NCI-H128 (cell line): ENCODE results near the gene DZIP1L.
A peak's percentile ranks its signal among the peaks of the same experiment; 100 is the strongest.
"Not testable (repeated sequence)": the region's sequence is repeated elsewhere in the genome, so short reads cannot be mapped to it uniquely, and the experiment has no call there.

Source experiments
- DNase-seq: peaks from one replicate; lab custom pipeline; 2025; ENCODE audit not compliant: unreplicated experiment; lab: John Stamatoyannopoulos, UW

DZIP1L gene

GRCh38 chr3:138118612-138119422 lies 3.4 kb upstream of the DZIP1L start:
- peak; percentile 68 for DNase-seq

- DNase-seq = no peak
Observed at GRCh38 chr3:138114431-138114918, 933 bp downstream of the DZIP1L start.

DNA sequence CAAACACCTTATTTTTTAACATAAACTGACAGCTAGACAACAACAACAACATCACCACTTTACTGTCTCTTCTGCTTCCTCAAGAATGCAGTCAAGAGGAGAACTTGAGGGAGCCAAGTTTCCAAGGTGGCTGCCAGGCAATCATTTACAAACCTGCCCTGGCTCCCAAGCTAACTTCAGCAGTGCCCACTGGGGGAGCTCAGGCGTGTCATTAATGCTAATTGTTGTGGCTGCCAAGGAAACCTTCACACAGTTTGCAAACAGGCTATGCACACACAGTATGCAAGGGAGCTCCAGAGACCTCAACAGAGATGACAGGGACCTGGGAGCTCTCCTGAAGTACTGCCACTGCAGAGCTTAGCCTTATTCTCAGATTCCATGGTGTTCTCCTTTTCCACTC lies 2.1 kb downstream of the DZIP1L start:
- no peak for DNase-seq

GRCh38 chr3:138112362-138112761 lies 3.0 kb downstream of the DZIP1L start:
- DNase-seq = no peak

GRCh38 chr3:138105598-138105997 lies 9.8 kb downstream of the DZIP1L start:
- no peak for DNase-seq

GRCh38 chr3:138103466-138103865 lies 11.9 kb downstream of the DZIP1L start:
- DNase-seq = no peak

- DNase-seq = not testable (repeated sequence)
Observed at GRCh38 chr3:138101351-138101940, 14.0 kb downstream of the DZIP1L start.

- no peak for DNase-seq
Observed at GRCh38 chr3:138099417-138099816, 16.0 kb downstream of the DZIP1L start.

- DNase-seq = no peak
Observed at GRCh38 chr3:138097192-138098172, 17.9 kb downstream of the DZIP1L start.

GRCh38 chr3:138093721-138094120 lies 21.7 kb downstream of the DZIP1L start:
- DNase-seq = no peak

- DNase-seq = no peak
Observed at GRCh38 chr3:138092023-138092422, 23.4 kb downstream of the DZIP1L start.

- DNase-seq = no peak
Observed at GRCh38 chr3:138089091-138089490, 26.3 kb downstream of the DZIP1L start.

DNA sequence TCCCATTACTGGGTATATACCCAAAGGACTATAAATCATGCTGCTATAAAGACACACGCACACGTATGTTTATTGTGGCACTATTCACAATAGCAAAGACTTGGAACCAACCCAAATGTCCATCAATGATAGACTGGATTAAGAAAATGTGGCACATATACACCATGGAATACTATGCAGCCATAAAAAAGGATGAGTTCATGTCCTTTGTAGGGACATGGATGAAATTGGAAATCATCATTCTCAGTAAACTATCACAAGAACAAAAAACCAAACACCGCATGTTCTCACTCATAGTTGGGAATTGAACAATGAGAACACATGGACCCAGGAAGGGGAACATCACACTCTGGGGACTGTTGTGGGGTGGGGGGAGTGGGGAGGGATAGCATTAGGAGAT lies 29.7 kb downstream of the DZIP1L start:
- DNase-seq = not testable (repeated sequence)

GRCh38 chr3:138084196-138084595 lies 31.2 kb downstream of the DZIP1L start:
- DNase-seq = no peak

GRCh38 chr3:138082992-138083386 lies 32.4 kb downstream of the DZIP1L start:
- DNase-seq = no peak

DNA sequence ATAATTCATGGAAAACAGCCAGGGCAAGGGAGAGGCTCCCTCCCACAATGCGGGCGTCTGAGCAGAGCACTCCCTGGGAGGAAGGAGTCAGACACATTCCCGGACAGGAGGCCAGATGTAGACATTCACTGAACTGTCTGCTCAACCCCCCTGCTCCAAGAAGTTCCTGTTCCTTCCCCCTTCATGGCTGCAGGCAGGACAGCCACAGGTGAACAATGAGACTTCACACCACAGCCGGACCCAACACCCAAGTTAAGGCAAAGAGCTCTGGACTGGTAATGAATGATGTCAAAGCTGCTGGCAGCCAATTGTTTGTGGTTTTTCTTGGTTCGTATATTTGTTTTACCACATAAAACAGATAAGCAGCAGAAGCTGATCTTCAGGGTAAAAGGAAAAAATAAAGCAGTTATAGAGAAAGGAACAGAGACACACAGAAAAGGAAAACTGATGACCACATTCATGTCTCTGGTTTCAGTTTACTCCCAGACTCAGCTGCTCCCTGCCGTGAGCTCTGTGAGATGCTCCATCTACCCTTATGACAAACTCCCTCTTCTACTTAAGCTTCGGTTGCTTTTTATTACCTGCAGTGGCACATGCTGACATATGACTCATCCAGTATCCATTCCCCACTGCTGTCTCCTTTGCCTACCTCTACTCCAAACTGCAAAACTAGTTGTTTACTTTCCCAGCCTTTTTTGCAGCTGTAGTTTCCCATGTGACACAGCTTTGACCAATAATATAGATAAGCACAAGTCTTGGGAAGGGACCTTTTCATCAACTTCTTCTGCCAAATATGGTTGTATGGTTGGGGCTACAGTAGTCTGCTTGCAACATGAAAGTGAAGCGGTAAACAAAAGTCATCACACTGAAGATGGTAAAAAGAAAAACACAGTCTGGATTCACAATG lies 33.1 kb downstream of the DZIP1L start:
- no peak for DNase-seq

DNA sequence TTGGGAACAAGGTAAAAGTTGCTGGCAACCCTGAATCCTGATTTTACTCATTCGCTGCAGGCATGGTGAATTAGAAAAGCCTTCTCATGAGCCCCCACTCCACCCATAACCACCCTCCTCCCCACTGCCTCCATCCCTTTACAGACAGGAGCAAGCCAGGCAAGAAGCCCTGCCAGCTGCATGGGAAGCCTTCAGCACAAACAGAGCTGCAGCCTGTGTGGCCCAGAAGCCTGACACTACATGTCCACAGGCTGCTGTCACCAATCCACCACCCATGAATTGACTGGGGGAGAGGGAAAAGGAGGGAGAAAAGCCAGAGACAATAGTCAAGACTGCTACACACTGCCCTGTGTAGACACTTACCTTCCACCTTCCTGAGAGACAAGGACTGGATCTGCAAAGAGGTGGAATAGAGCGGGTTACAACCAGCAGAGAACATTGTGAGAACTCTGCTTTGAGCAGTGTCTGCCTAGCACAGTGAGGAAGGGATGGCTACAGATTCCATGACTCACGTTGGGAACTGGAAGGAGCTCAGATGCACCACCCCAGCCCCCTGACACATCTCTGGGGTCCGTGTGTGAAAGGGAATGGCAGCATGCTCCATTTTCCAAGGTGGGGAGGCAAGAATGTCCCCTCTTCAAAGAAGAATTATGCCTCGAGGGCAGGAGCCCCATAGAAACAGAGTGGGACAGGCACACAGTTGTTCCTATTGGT lies 33.9 kb downstream of the DZIP1L start:
- no peak for DNase-seq

GRCh38 chr3:138079901-138080300 lies 35.5 kb downstream of the DZIP1L start:
- no peak for DNase-seq

DNA sequence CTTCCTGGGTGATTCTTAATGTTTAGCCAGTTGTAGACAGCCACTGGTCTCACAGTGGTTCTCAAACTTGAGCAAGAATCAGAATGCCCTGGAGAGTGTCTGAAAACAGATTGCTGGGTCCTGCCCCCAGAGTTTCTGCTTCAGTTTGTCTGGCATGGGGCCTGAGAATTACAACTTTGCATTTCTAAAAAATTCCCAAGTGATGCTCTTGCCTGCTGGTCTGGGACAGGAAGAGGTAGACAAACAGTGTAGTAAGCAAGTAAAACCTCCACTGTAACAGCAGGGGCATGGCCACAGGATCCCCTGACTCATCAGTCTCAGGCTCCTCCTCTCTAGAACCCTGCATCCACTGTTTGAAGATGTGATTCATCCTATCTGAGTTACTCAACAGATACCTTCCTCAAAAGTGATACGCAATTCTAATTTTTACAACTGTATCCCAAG lies 36.5 kb downstream of the DZIP1L start:
- DNase-seq = no peak

GRCh38 chr3:138078096-138078495 lies 37.3 kb downstream of the DZIP1L start:
- DNase-seq = no peak
